Parathyroid adenoma (tissue), 2 donors: ENCODE data around the gene PTH2.
"Not testable (repeated sequence)": the region's sequence is repeated elsewhere in the genome, so short reads cannot be mapped to it uniquely, and the experiment has no call there.

ENCODE experiments used
- H2AFZ ChIP-seq: fragments of 300-600 bp; sonication (generic); one replicate; pipeline ENCODE4 v1.7.0; 2017; ENCODE audit warnings: antibody characterized with exemption, mild to moderate bottlenecking
- H3K27ac ChIP-seq: fragments of 300-600 bp; sonication (generic); one replicate; pipeline ENCODE4 v1.7.0; 2017
- H3K27me3 ChIP-seq: fragments of 300-600 bp; sonication (generic); one replicate; pipeline ENCODE4 v1.7.0; 2017; ENCODE audit warnings: low read length; ENCODE audit not compliant: control insufficient read depth, insufficient read depth
- H3K36me3 ChIP-seq: fragments of 300-600 bp; sonication (generic); one replicate; pipeline ENCODE4 v1.7.0; 2017; ENCODE audit warnings: low read length; ENCODE audit not compliant: control insufficient read depth, insufficient read depth
- H3K4me1 ChIP-seq: fragments of 300-600 bp; sonication (generic); one replicate; pipeline ENCODE4 v1.7.0; 2017; ENCODE audit warnings: control low read depth
- H3K4me2 ChIP-seq: fragments of 300-600 bp; sonication (generic); one replicate; pipeline ENCODE4 v1.7.0; 2017; ENCODE audit warnings: low read length
- H3K4me3 ChIP-seq: fragments of 300-600 bp; sonication (generic); one replicate; pipeline ENCODE4 v1.7.0; 2017; ENCODE audit warnings: low read depth, low read length
- H3K79me2 ChIP-seq: fragments of 300-600 bp; sonication (generic); one replicate; pipeline ENCODE4 v1.7.0; 2017; ENCODE audit warnings: control low read depth
- H3K9ac ChIP-seq: fragments of 300-600 bp; sonication (generic); one replicate; pipeline ENCODE4 v1.7.0; 2017; ENCODE audit warnings: mild to moderate bottlenecking
- H3K9me3 ChIP-seq: fragments of 300-600 bp; sonication (generic); one replicate; pipeline ENCODE4 v1.7.0; 2017; ENCODE audit warnings: low read length; ENCODE audit not compliant: control insufficient read depth
- CTCF ChIP-seq: fragments of 300-600 bp; sonication (generic); IDR thresholded peaks from one replicate; pipeline ENCODE4 v1.7.0; 2017; ENCODE audit warnings: antibody characterized with exemption, mild to moderate bottlenecking
- donor health status: primary hyperparathyroidism.

PTH2 gene

GRCh38 chr19:49445997-49446396 is 22.8 kb upstream of the PTH2 start:
- H3K9me3 ChIP-seq = no peaks in the 10 kb centered on the region
- no peaks in the 10 kb centered on the region for H3K36me3 ChIP-seq
- H3K4me3 ChIP-seq = no peak overlapping the region
- H3K27ac ChIP-seq = no peak overlapping the region
- no peak overlapping the region for H3K9ac ChIP-seq
- no peaks in the 10 kb centered on the region for H3K79me2 ChIP-seq
- H3K4me2 ChIP-seq = no peak overlapping the region
- H3K4me1 ChIP-seq = no peaks in the 10 kb centered on the region
- H2AFZ ChIP-seq = no peak overlapping the region
- TF ChIP-seq CTCF = no peak
- H3K27me3 ChIP-seq = no peaks in the 10 kb centered on the region

- H3K4me2 ChIP-seq = peak overlapping the region; percentile 97
- H3K79me2 ChIP-seq, H3K9ac ChIP-seq, H3K4me1 ChIP-seq, H3K27ac ChIP-seq, H3K36me3 ChIP-seq, H3K27me3 ChIP-seq, H3K4me3 ChIP-seq, H3K9me3 ChIP-seq: not testable (repeated sequence)
- peak overlapping the region; percentile 86 for H2AFZ ChIP-seq
Measured at GRCh38 chr19:49444100-49444700, 21.0 kb upstream of the PTH2 start.

- Histone ChIP-seq H3K79me2 (no peaks in the 10 kb centered on the region), H3K9ac (no peak overlapping the region), H3K27ac (peak overlapping the region; percentile 67), H3K27me3 (peaks cover 4% of the 10 kb centered on the region), H3K4me3 (peak overlapping the region; percentile 91), H3K4me1 (no peaks in the 10 kb centered on the region), H3K9me3 (no peaks in the 10 kb centered on the region), H3K4me2 (peak overlapping the region; percentile 97), H3K36me3 (no peaks in the 10 kb centered on the region), H2AFZ (peak overlapping the region; percentile 86)
- peak; percentile 76 for TF ChIP-seq CTCF
Measured at GRCh38 chr19:49443366-49444099, 20.3 kb upstream of the PTH2 start.

- no peak overlapping the region for H3K9ac ChIP-seq
- H3K79me2 ChIP-seq = no peaks in the 10 kb centered on the region
- TF ChIP-seq CTCF = no peak
- H3K27me3 ChIP-seq = peaks cover 4% of the 10 kb centered on the region
- peak overlapping the region; percentile 67 for H3K27ac ChIP-seq
- H3K4me1 ChIP-seq = no peaks in the 10 kb centered on the region
- peak overlapping the region; percentile 97 for H3K4me2 ChIP-seq
- H3K4me3 ChIP-seq = peak overlapping the region; percentile 91
- H2AFZ ChIP-seq = peak overlapping the region; percentile 86
- H3K36me3 ChIP-seq = no peaks in the 10 kb centered on the region
- H3K9me3 ChIP-seq = no peaks in the 10 kb centered on the region
Measured at GRCh38 chr19:49442771-49443365, 19.6 kb upstream of the PTH2 start.

GRCh38 chr19:49442354-49442753 is 19.1 kb upstream of the PTH2 start:
- H3K9ac ChIP-seq = no peak overlapping the region
- H3K4me2 ChIP-seq = peak overlapping the region; percentile 97
- H3K9me3 ChIP-seq = no peaks in the 10 kb centered on the region
- no peak overlapping the region for H3K27ac ChIP-seq
- no peaks in the 10 kb centered on the region for H3K79me2 ChIP-seq
- peaks cover 4% of the 10 kb centered on the region for H3K27me3 ChIP-seq
- no peak for TF ChIP-seq CTCF
- no peaks in the 10 kb centered on the region for H3K4me1 ChIP-seq
- H2AFZ ChIP-seq = no peak overlapping the region
- H3K4me3 ChIP-seq = peak overlapping the region; percentile 9
- no peaks in the 10 kb centered on the region for H3K36me3 ChIP-seq
